ENCODE results near the gene DEUP1. TPM values are rescaled to one million over a fixed set of nuclear protein-coding genes. Genes with fewer than 3 reads are reported as not detected.

Gene DEUP1
- total RNA-seq, 1 experiment from 2014 or later, result not detected

GRCh38 chr11:93480256-93480655, 149.7 kb downstream of the DEUP1 start:
- Mint-ChIP-seq H3K4me3 (ENCODE audit: low read depth, unreplicated experiment) (no peak overlapping the region), H3K9me3 (ENCODE audit: low read depth, unreplicated experiment) (no peaks in the 10 kb centered on the region), H3K27ac (ENCODE audit: unreplicated experiment) (no peak overlapping the region), H3K27me3 (ENCODE audit: unreplicated experiment) (no peaks in the 10 kb centered on the region), H3K36me3 (ENCODE audit: insufficient read depth, unreplicated experiment) (no peaks in the 10 kb centered on the region), H3K4me1 (ENCODE audit: low read depth, unreplicated experiment) (no peaks in the 10 kb centered on the region)
- CTCF ChIA-PET, result no interaction called here
- TF ChIP-seq CTCF (IDR thresholded peaks at IDR 0.05; ENCODE audit: unreplicated experiment), result no peak
- DNase-seq, result no peak
- intact Hi-C loops (cut with micrococcal nuclease; ENCODE audit: unreplicated experiment), result no loop called here
- no TSS peak for BruUV-seq (replicated peaks)

GRCh38 chr11:93480756-93481155, 150.2 kb downstream of the DEUP1 start:
- no peak for TF ChIP-seq CTCF (IDR thresholded peaks at IDR 0.05; ENCODE audit: unreplicated experiment)
- H3K9me3 Mint-ChIP-seq (ENCODE audit: low read depth, unreplicated experiment), result no peaks in the 10 kb centered on the region
- H3K4me3 Mint-ChIP-seq (ENCODE audit: low read depth, unreplicated experiment), result no peak overlapping the region
- H3K27ac Mint-ChIP-seq (ENCODE audit: unreplicated experiment), result no peak overlapping the region
- CTCF ChIA-PET, result interaction anchor here (0.6 to 1.6 kb wide), 2 partner anchors 11 to 222 kb away, joined by 4 to 5 read pairs; no protein-coding TSS in a partner anchor
- intact Hi-C loops (cut with micrococcal nuclease; ENCODE audit: unreplicated experiment), result no loop called here
- H3K4me1 Mint-ChIP-seq (ENCODE audit: low read depth, unreplicated experiment), result no peaks in the 10 kb centered on the region
- H3K27me3 Mint-ChIP-seq (ENCODE audit: unreplicated experiment), result no peaks in the 10 kb centered on the region
- no peak for DNase-seq
- BruUV-seq (replicated peaks), result no TSS peak
- no peaks in the 10 kb centered on the region for H3K36me3 Mint-ChIP-seq (ENCODE audit: insufficient read depth, unreplicated experiment)

- intact Hi-C loops (cut with micrococcal nuclease; ENCODE audit: unreplicated experiment), result no loop called here
Observed at GRCh38 chr11:93481279-93481678, 150.7 kb downstream of the DEUP1 start.

GRCh38 chr11:93481696-93482095, 151.2 kb downstream of the DEUP1 start:
- no peaks in the 10 kb centered on the region for H3K27me3 Mint-ChIP-seq (ENCODE audit: unreplicated experiment)
- no peak overlapping the region for H3K4me3 Mint-ChIP-seq (ENCODE audit: low read depth, unreplicated experiment)
- no peak for TF ChIP-seq CTCF (IDR thresholded peaks at IDR 0.05; ENCODE audit: unreplicated experiment)
- no peaks in the 10 kb centered on the region for H3K4me1 Mint-ChIP-seq (ENCODE audit: low read depth, unreplicated experiment)
- DNase-seq, result peak; percentile 19
- H3K9me3 Mint-ChIP-seq (ENCODE audit: low read depth, unreplicated experiment), result no peaks in the 10 kb centered on the region
- H3K27ac Mint-ChIP-seq (ENCODE audit: unreplicated experiment), result no peak overlapping the region
- H3K36me3 Mint-ChIP-seq (ENCODE audit: insufficient read depth, unreplicated experiment), result no peaks in the 10 kb centered on the region
- CTCF ChIA-PET, result interaction anchor here (1.6 kb wide), 1 partner anchor 12 kb away, joined by 5 read pairs; no protein-coding TSS in a partner anchor
- intact Hi-C loops (cut with micrococcal nuclease; ENCODE audit: unreplicated experiment), result no loop called here
- no TSS peak for BruUV-seq (replicated peaks)

More at GRCh38 chr11:93481279-93481678, 150.7 kb downstream of the DEUP1 start:
- CTCF ChIA-PET, result interaction anchor here (0.6 to 1.6 kb wide), 2 partner anchors 12 to 222 kb away, joined by 4 to 5 read pairs; no protein-coding TSS in a partner anchor
- Mint-ChIP-seq H3K4me3 (ENCODE audit: low read depth, unreplicated experiment) (no peak overlapping the region), H3K36me3 (ENCODE audit: insufficient read depth, unreplicated experiment) (no peaks in the 10 kb centered on the region), H3K4me1 (ENCODE audit: low read depth, unreplicated experiment) (no peaks in the 10 kb centered on the region), H3K9me3 (ENCODE audit: low read depth, unreplicated experiment) (no peaks in the 10 kb centered on the region), H3K27ac (ENCODE audit: unreplicated experiment) (no peak overlapping the region), H3K27me3 (ENCODE audit: unreplicated experiment) (no peaks in the 10 kb centered on the region)
- TF ChIP-seq CTCF (IDR thresholded peaks at IDR 0.05; ENCODE audit: unreplicated experiment), result no peak
- no TSS peak for BruUV-seq (replicated peaks)
- peak; percentile 11 for DNase-seq
